ENCODE data around the gene DICER1.

GRCh38 chr14:95195031-95195430, 37.7 kb upstream of the DICER1 start:
- TF ChIP-seq CTCF (IDR thresholded peaks at IDR 0.05) (no peak), EP300 (IDR thresholded peaks at IDR 0.05) (no peak), POLR2AphosphoS5 (IDR thresholded peaks at IDR 0.05) (no peak)
